ENCODE results near the gene SMARCA2. TPM values are rescaled to one million over a fixed set of nuclear protein-coding genes. Genes with fewer than 3 reads are reported as not detected.

SMARCA2 gene
- total RNA-seq, 1 donor from 2014 or later, result 96.2 TPM

DNA sequence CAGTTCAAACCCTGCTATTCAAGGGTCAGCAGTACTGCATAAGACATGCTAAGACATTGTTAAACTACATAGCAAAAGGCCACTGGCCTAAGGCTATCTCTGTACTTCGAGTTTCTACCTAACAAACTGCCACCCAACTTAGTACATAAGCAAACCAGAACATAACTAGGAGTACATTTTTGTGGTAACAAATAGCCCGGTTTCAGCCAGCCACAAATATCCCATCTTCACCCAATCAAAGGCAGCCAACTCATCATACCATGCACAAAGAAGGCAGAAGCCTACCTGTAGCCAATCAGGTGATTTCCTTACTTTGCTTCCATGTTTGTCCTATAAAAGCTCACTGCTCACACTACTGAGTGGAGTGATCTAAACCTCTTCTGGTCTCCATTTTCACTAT, 201.4 kb downstream of the SMARCA2 start:
- no peak for DNase-seq (ENCODE audit: low spot score in 2 of 2, unreplicated experiment in 2 of 2)
- H3K4me1 Mint-ChIP-seq, result peaks cover 6% of the 10 kb centered on the region
- H3K27me3 Mint-ChIP-seq (ENCODE audit: low read depth), result no peaks in the 10 kb centered on the region

DNA sequence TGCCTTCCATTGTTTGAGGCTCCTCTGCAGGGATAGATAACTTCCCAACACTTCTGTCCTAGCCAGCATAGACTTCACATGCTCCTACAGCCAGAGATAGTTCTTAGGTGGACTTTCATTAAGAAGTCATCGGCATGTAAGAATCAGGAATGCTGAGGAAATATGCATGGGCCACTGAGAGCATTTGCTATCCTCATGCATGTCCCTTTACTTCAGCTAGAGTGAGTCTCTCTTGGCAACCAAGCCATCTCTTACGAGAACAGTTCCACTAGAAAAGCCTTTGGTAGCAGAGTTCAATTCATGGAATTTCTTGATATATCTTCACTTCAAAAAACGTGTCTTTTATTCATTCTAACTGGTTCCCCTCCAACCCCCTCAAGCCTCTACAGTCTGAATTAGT, 202.4 kb downstream of the SMARCA2 start:
- Mint-ChIP-seq H3K9me3 (peaks cover 12% of the 10 kb centered on the region), H3K4me3 (no peak overlapping the region), H3K27ac (no peak overlapping the region), H3K36me3 (peaks cover 7% of the 10 kb centered on the region), H3K4me1 (peaks cover 6% of the 10 kb centered on the region), H3K27me3 (ENCODE audit: low read depth) (no peaks in the 10 kb centered on the region)
- TF ChIP-seq CTCF (IDR thresholded peaks at IDR 0.05; ENCODE audit: unreplicated experiment), result no peak
- DNase-seq (ENCODE audit: low spot score in 2 of 2, unreplicated experiment in 2 of 2), result no peak

More for the DNA sequence above, 201.4 kb downstream of the SMARCA2 start:
- no peak for TF ChIP-seq CTCF (IDR thresholded peaks at IDR 0.05; ENCODE audit: unreplicated experiment)
- Mint-ChIP-seq H3K4me3 (no peak overlapping the region), H3K9me3 (peaks cover 12% of the 10 kb centered on the region), H3K36me3 (peaks cover 7% of the 10 kb centered on the region), H3K27ac (no peak overlapping the region)

GRCh38 chr9:2220036-2220435, 204.9 kb downstream of the SMARCA2 start:
- Mint-ChIP-seq H3K4me3 (no peak overlapping the region), H3K9me3 (peaks cover 12% of the 10 kb centered on the region), H3K27me3 (ENCODE audit: low read depth) (no peaks in the 10 kb centered on the region), H3K4me1 (peaks cover 1% of the 10 kb centered on the region), H3K36me3 (peaks cover 13% of the 10 kb centered on the region), H3K27ac (no peak overlapping the region)
- TF ChIP-seq CTCF (IDR thresholded peaks at IDR 0.05; ENCODE audit: unreplicated experiment), result no peak
- DNase-seq (ENCODE audit: low spot score in 2 of 2, unreplicated experiment in 2 of 2), result no peak

GRCh38 chr9:2227144-2227867, 212.2 kb downstream of the SMARCA2 start:
- TF ChIP-seq CTCF (IDR thresholded peaks at IDR 0.05; ENCODE audit: unreplicated experiment), result no peak
- no peak for DNase-seq (ENCODE audit: low spot score in 2 of 2, unreplicated experiment in 2 of 2)
- H3K27ac Mint-ChIP-seq, result peak overlapping the region; percentile 66
- H3K27me3 Mint-ChIP-seq (ENCODE audit: low read depth), result no peaks in the 10 kb centered on the region
- H3K36me3 Mint-ChIP-seq, result peaks cover 10% of the 10 kb centered on the region
- H3K9me3 Mint-ChIP-seq, result peaks cover 10% of the 10 kb centered on the region
- H3K4me3 Mint-ChIP-seq, result no peak overlapping the region
- peaks cover 15% of the 10 kb centered on the region for H3K4me1 Mint-ChIP-seq

GRCh38 chr9:2228132-2228531, 213.0 kb downstream of the SMARCA2 start:
- peaks cover 10% of the 10 kb centered on the region for H3K9me3 Mint-ChIP-seq
- H3K36me3 Mint-ChIP-seq, result peaks cover 6% of the 10 kb centered on the region
- H3K4me3 Mint-ChIP-seq, result no peak overlapping the region
- no peaks in the 10 kb centered on the region for H3K27me3 Mint-ChIP-seq (ENCODE audit: low read depth)
- TF ChIP-seq CTCF (IDR thresholded peaks at IDR 0.05; ENCODE audit: unreplicated experiment), result no peak
- no peak overlapping the region for H3K27ac Mint-ChIP-seq
- H3K4me1 Mint-ChIP-seq, result peaks cover 15% of the 10 kb centered on the region
- no peak for DNase-seq (ENCODE audit: low spot score in 2 of 2, unreplicated experiment in 2 of 2)
